SJCRH30 (cell line): ENCODE measurements around the gene CDC42BPA. TPM values are rescaled to one million over a fixed set of nuclear protein-coding genes. Genes with fewer than 3 reads are reported as not detected.
A peak's percentile ranks its signal among the peaks of the same experiment; 100 is the strongest.

ENCODE experiments used
- DNase-seq, 2 experiments: peaks; one replicate each; pipeline ENCODE4 v3.0.0-alpha.2; 2015 to 2020
- H3K27ac ChIP-seq: fragments of 250-450 bp; sonication (Bioruptor Pico); 2 replicates; pipeline ENCODE4 v1.5.1; 2020; ENCODE audit warnings: mild to moderate bottlenecking, moderate library complexity
- H3K27me3 ChIP-seq: fragments of 250-450 bp; sonication (Bioruptor Pico); 2 replicates; pipeline ENCODE4 v1.5.1; 2020; ENCODE audit warnings: mild to moderate bottlenecking, moderate library complexity
- H3K36me3 ChIP-seq: fragments of 250-450 bp; sonication (Bioruptor Pico); 2 replicates; pipeline ENCODE4 v1.5.1; 2020; ENCODE audit warnings: mild to moderate bottlenecking, moderate library complexity
- H3K4me1 ChIP-seq: fragments of 250-450 bp; sonication (Bioruptor Pico); 2 replicates; pipeline ENCODE4 v1.5.1; 2020; ENCODE audit warnings: mild to moderate bottlenecking, moderate library complexity
- H3K4me3 ChIP-seq: fragments of 250-450 bp; sonication (Bioruptor Pico); 2 replicates; pipeline ENCODE4 v1.5.1; 2020; ENCODE audit warnings: mild to moderate bottlenecking, moderate library complexity
- H3K9me3 ChIP-seq: fragments of 250-450 bp; sonication (Bioruptor Pico); replicated peaks from 2 replicates; pipeline ENCODE4 v1.5.1; 2020; ENCODE audit warnings: mild to moderate bottlenecking, moderate library complexity
- total RNA-seq: library from RNA; depleted of rRNA; stranded (reverse); fragments of >200 nt; shearing (Covaris generic); gene quantifications from 2 replicates; pipeline ENCODE4 v1.2.3, GENCODE V29; 2014

Gene CDC42BPA
- total RNA-seq, 1 experiment from 2014 or later = 57.1 TPM

DNA sequence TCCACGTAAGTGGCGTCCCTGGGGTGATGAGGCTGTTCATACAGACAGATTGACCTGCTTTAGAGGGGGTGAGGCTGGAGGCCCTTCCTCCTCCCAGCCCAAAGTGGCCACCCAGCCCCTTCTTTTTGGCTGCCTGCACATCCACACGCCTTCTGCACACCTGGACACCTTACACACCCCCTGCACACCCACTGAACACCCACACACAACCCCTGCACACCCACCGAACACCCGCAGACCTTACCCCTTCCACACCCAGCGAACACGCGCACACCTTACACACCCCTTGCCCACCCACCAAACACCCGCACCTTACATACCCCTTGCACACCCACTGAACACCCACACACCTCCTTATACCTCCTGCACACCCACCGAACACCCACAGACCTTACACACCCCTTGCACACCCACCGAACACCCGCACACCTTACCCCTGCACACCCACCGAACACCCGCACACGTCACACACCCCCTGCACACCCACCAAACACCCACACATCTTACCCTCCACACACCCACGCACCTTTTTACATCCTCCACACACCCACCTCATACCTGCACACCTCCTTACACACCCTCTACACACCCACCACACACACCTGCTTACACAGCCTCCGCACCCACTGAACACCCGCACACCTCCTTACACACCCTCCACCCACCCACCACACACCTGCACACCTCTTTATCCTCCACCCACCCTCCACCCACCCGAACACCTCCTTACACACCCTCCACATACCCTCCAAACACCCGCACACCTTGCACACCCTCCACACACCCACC, 340.5 kb downstream of the CDC42BPA start:
- H3K9me3 ChIP-seq = no peaks in the 10 kb centered on the region
- DNase-seq = no peak
- no peak overlapping the region for H3K4me3 ChIP-seq
- no peaks in the 10 kb centered on the region for H3K27me3 ChIP-seq
- H3K27ac ChIP-seq = no peak overlapping the region
- H3K4me1 ChIP-seq = no peaks in the 10 kb centered on the region
- H3K36me3 ChIP-seq = no peaks in the 10 kb centered on the region

- no peaks in the 10 kb centered on the region for H3K9me3 ChIP-seq
- no peak for DNase-seq
- no peaks in the 10 kb centered on the region for H3K27me3 ChIP-seq
- no peaks in the 10 kb centered on the region for H3K4me1 ChIP-seq
- no peak overlapping the region for H3K4me3 ChIP-seq
- no peaks in the 10 kb centered on the region for H3K36me3 ChIP-seq
- no peak overlapping the region for H3K27ac ChIP-seq
Measured at GRCh38 chr1:226976978-226977642, 341.2 kb downstream of the CDC42BPA start.

- no peaks in the 10 kb centered on the region for H3K36me3 ChIP-seq
Measured at GRCh38 chr1:226976276-226976977, 341.9 kb downstream of the CDC42BPA start.

GRCh38 chr1:226975259-226976250, 342.7 kb downstream of the CDC42BPA start:
- no peaks in the 10 kb centered on the region for H3K36me3 ChIP-seq

More at GRCh38 chr1:226976276-226976977, 341.9 kb downstream of the CDC42BPA start:
- Histone ChIP-seq H3K4me3 (no peak overlapping the region), H3K4me1 (no peaks in the 10 kb centered on the region), H3K9me3 (no peaks in the 10 kb centered on the region), H3K27ac (no peak overlapping the region), H3K27me3 (no peaks in the 10 kb centered on the region)
- no peak for DNase-seq

GRCh38 chr1:226974544-226975258, 343.6 kb downstream of the CDC42BPA start:
- DNase-seq = no peak
- Histone ChIP-seq H3K36me3 (no peaks in the 10 kb centered on the region), H3K27me3 (no peaks in the 10 kb centered on the region), H3K27ac (no peak overlapping the region), H3K4me1 (no peaks in the 10 kb centered on the region), H3K4me3 (no peak overlapping the region), H3K9me3 (no peaks in the 10 kb centered on the region)

More at GRCh38 chr1:226975259-226976250, 342.7 kb downstream of the CDC42BPA start:
- Histone ChIP-seq H3K9me3 (no peaks in the 10 kb centered on the region), H3K27me3 (no peaks in the 10 kb centered on the region), H3K4me1 (no peaks in the 10 kb centered on the region), H3K27ac (no peak overlapping the region), H3K4me3 (no peak overlapping the region)
- no peak for DNase-seq

GRCh38 chr1:226973898-226974543, 344.3 kb downstream of the CDC42BPA start:
- Histone ChIP-seq H3K4me3 (no peak overlapping the region), H3K27ac (no peak overlapping the region), H3K27me3 (no peaks in the 10 kb centered on the region), H3K4me1 (no peaks in the 10 kb centered on the region), H3K9me3 (no peaks in the 10 kb centered on the region), H3K36me3 (no peaks in the 10 kb centered on the region)
- DNase-seq = no peak

- Histone ChIP-seq H3K36me3 (no peaks in the 10 kb centered on the region), H3K27ac (no peak overlapping the region)
- DNase-seq = no peak
Measured at GRCh38 chr1:226973371-226973897, 344.9 kb downstream of the CDC42BPA start.

DNA sequence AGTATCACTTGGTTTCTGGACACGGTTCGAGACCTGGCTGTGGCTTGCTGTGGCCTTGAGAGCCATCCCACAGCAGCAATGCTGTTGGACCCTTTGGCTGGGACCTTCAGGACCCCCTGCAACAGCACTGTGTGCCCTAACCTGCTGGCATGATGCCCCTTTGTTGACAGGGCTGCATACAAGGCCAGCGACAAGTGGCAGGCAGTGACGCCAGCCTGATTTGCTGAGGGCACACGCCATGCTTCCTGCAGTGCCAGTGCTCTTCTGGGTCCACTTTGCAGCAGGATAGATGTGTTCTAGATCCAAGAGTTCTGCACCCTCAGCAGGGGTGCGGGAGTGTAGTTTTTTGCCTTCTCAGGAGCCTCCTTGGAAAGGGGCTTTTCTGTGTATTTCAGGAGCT, 345.4 kb downstream of the CDC42BPA start:
- DNase-seq = no peak
- no peaks in the 10 kb centered on the region for H3K36me3 ChIP-seq
- H3K27me3 ChIP-seq = no peaks in the 10 kb centered on the region
- no peak overlapping the region for H3K27ac ChIP-seq
- no peaks in the 10 kb centered on the region for H3K4me1 ChIP-seq
- H3K9me3 ChIP-seq = no peaks in the 10 kb centered on the region
- H3K4me3 ChIP-seq = no peak overlapping the region

More at GRCh38 chr1:226973371-226973897, 344.9 kb downstream of the CDC42BPA start:
- Histone ChIP-seq H3K9me3 (no peaks in the 10 kb centered on the region), H3K4me3 (no peak overlapping the region), H3K27me3 (no peaks in the 10 kb centered on the region), H3K4me1 (no peaks in the 10 kb centered on the region)

- H3K36me3 ChIP-seq = no peaks in the 10 kb centered on the region
- H3K4me3 ChIP-seq = no peak overlapping the region
- H3K27me3 ChIP-seq = no peaks in the 10 kb centered on the region
- no peaks in the 10 kb centered on the region for H3K4me1 ChIP-seq
- DNase-seq = no peak
- H3K27ac ChIP-seq = no peak overlapping the region
- H3K9me3 ChIP-seq = no peaks in the 10 kb centered on the region
Measured at GRCh38 chr1:226971765-226972164, 346.5 kb downstream of the CDC42BPA start.

- no peaks in the 10 kb centered on the region for H3K27me3 ChIP-seq
- H3K4me3 ChIP-seq = no peak overlapping the region
- DNase-seq = peak; percentile 47 to 62
- H3K36me3 ChIP-seq = no peaks in the 10 kb centered on the region
- no peaks in the 10 kb centered on the region for H3K9me3 ChIP-seq
- H3K27ac ChIP-seq = no peak overlapping the region
- H3K4me1 ChIP-seq = no peaks in the 10 kb centered on the region
Measured at GRCh38 chr1:226967665-226968064, 350.6 kb downstream of the CDC42BPA start.

- no peaks in the 10 kb centered on the region for H3K9me3 ChIP-seq
- no peaks in the 10 kb centered on the region for H3K27me3 ChIP-seq
- H3K4me1 ChIP-seq = no peaks in the 10 kb centered on the region
- H3K27ac ChIP-seq = no peak overlapping the region
- DNase-seq = no peak
- H3K36me3 ChIP-seq = no peaks in the 10 kb centered on the region
- no peak overlapping the region for H3K4me3 ChIP-seq
Measured at GRCh38 chr1:226966683-226967082, 351.6 kb downstream of the CDC42BPA start.

GRCh38 chr1:226965581-226966440, 352.5 kb downstream of the CDC42BPA start:
- Histone ChIP-seq H3K27me3 (no peaks in the 10 kb centered on the region), H3K4me3 (no peak overlapping the region), H3K27ac (no peak overlapping the region), H3K36me3 (no peaks in the 10 kb centered on the region), H3K4me1 (no peaks in the 10 kb centered on the region), H3K9me3 (no peaks in the 10 kb centered on the region)
- no peak for DNase-seq
